Peyer's patch (tissue), 4 donors: Measurements from ENCODE around the gene PHRF1. TPM values are rescaled to one million over a fixed set of nuclear protein-coding genes. Genes with fewer than 3 reads are reported as not detected.

ENCODE experiments used
- DNase-seq, 3 donors: peaks; one replicate each; pipeline ENCODE4 v3.0.0-alpha.2; 2017 to 2019
- H3K27ac ChIP-seq, 4 donors: fragments of 200-600 bp; sonication (generic); one replicate each; pipeline ENCODE4 v1.5.1; 2016 to 2019
- H3K27me3 ChIP-seq, 2 donors: fragments of 200-600 bp; sonication (generic); one replicate each; pipeline ENCODE4 v1.5.1; 2019
- H3K36me3 ChIP-seq, 3 donors: fragments of 200-600 bp; sonication (generic); one replicate each; pipeline ENCODE4 v1.5.1; 2016 to 2019
- H3K4me1 ChIP-seq, 4 donors: fragments of 200-600 bp; sonication (generic); one replicate each; pipeline ENCODE4 v1.5.1; 2016 to 2019
- H3K4me3 ChIP-seq, 4 donors: fragments of 200-600 bp; sonication (generic); 1 replicate in 3 of 4; 2 replicates in 1 of 4; pipeline ENCODE4 v1.5.1; 2016 to 2019; ENCODE audit warnings: mild to moderate bottlenecking in 1 of 4
- H3K9me3 ChIP-seq, 4 donors: fragments of 200-600 bp; sonication (generic); one replicate each; pipeline ENCODE4 v1.5.1; 2016 to 2019; ENCODE audit warnings: mild to moderate bottlenecking in 1 of 4
- CTCF ChIP-seq, 6 experiments: fragments of 450-650 bp in 4 of 6; fragments of 200-600 bp in 2 of 6; sonication (generic) in 1 of 6; IDR thresholded peaks; one replicate each; pipeline ENCODE4 v1.5.1; 2017 to 2019; ENCODE audit warnings: antibody characterized with exemption in 6 of 6, mild to moderate bottlenecking in 3 of 6, moderate library complexity in 1 of 6
- POLR2A ChIP-seq, 2 donors: fragments of 450-650 bp; IDR thresholded peaks; one replicate each; pipeline ENCODE4 v1.5.1; 2017; ENCODE audit warnings: antibody characterized with exemption in 2 of 2, mild to moderate bottlenecking in 2 of 2, moderate library complexity in 2 of 2
- total RNA-seq, 4 donors: library from RNA; depleted of rRNA; stranded (reverse); fragments of >200 nt; gene quantifications; one replicate each; pipeline ENCODE4 v1.1.0, GENCODE V29; 2016

PHRF1 gene
- total RNA-seq, 4 donors from 2014 or later = 48.4 to 88.0 (median 57.8) TPM

- peaks cover 0 to 32% (median 0%) of the 10 kb centered on the region in 3 donors for H3K36me3 ChIP-seq
- peak in 1 of 3 donors; percentile 79 for DNase-seq
- no peak overlapping the region for H3K4me3 ChIP-seq
- H3K27me3 ChIP-seq = no peaks in the 10 kb centered on the region
- H3K4me1 ChIP-seq = peaks cover 10 to 61% (median 32%) of the 10 kb centered on the region in 4 donors
- H3K9me3 ChIP-seq = no peaks in the 10 kb centered on the region
- TF ChIP-seq POLR2A (IDR thresholded peaks at IDR 0.05) (no peak), CTCF (IDR thresholded peaks at IDR 0.05) (no peak)
- H3K27ac ChIP-seq = peak overlapping the region in 2 of 4 donors; percentile 84 to 93
Observed at GRCh38 chr11:579830-580601, 3.7 kb downstream of the PHRF1 start.

- TF ChIP-seq CTCF (IDR thresholded peaks at IDR 0.05) (no peak), POLR2A (IDR thresholded peaks at IDR 0.05) (no peak)
- Histone ChIP-seq H3K9me3 (no peaks in the 10 kb centered on the region), H3K4me1 (peaks cover 6 to 56% (median 27%) of the 10 kb centered on the region in 4 donors), H3K4me3 (no peak overlapping the region), H3K27me3 (no peaks in the 10 kb centered on the region), H3K27ac (no peak overlapping the region), H3K36me3 (peaks cover 0 to 35% (median 0%) of the 10 kb centered on the region in 3 donors)
- DNase-seq = no peak
Observed at GRCh38 chr11:581342-581741, 5.1 kb downstream of the PHRF1 start.

GRCh38 chr11:581752-582151, 5.5 kb downstream of the PHRF1 start:
- Histone ChIP-seq H3K36me3 (peaks cover 0 to 39% (median 0%) of the 10 kb centered on the region in 3 donors), H3K4me3 (no peak overlapping the region), H3K27ac (no peak overlapping the region), H3K9me3 (no peaks in the 10 kb centered on the region), H3K27me3 (no peaks in the 10 kb centered on the region), H3K4me1 (peaks cover 6 to 57% (median 27%) of the 10 kb centered on the region in 4 donors)
- TF ChIP-seq CTCF (IDR thresholded peaks at IDR 0.05) (no peak), POLR2A (IDR thresholded peaks at IDR 0.05) (no peak)
- DNase-seq = no peak

GRCh38 chr11:584287-584686, 8.0 kb downstream of the PHRF1 start:
- no peak for DNase-seq
- Histone ChIP-seq H3K4me3 (no peak overlapping the region), H3K27ac (no peak overlapping the region), H3K27me3 (no peaks in the 10 kb centered on the region), H3K9me3 (no peaks in the 10 kb centered on the region), H3K4me1 (peaks cover 0 to 53% (median 7%) of the 10 kb centered on the region in 4 donors), H3K36me3 (peaks cover 0 to 64% (median 0%) of the 10 kb centered on the region in 3 donors)
- TF ChIP-seq POLR2A (IDR thresholded peaks at IDR 0.05) = no peak
- TF ChIP-seq CTCF (IDR thresholded peaks at IDR 0.05) = no peak

GRCh38 chr11:586376-587316, 10.4 kb downstream of the PHRF1 start:
- H3K9me3 ChIP-seq = no peaks in the 10 kb centered on the region
- H3K27ac ChIP-seq = peak overlapping the region in 2 of 4 donors; percentile 52 to 81
- peaks cover 0 to 30% (median 0%) of the 10 kb centered on the region in 4 donors for H3K4me1 ChIP-seq
- peaks cover 0 to 85% (median 0%) of the 10 kb centered on the region in 3 donors for H3K36me3 ChIP-seq
- no peaks in the 10 kb centered on the region for H3K27me3 ChIP-seq
- H3K4me3 ChIP-seq = no peak overlapping the region
- TF ChIP-seq CTCF (IDR thresholded peaks at IDR 0.05) (no peak), POLR2A (IDR thresholded peaks at IDR 0.05) (no peak)
- DNase-seq = no peak
